Activated T-cell treated with anti-CD3 and anti-CD28 coated beads for 48 hours (primary cell): ENCODE data around the gene GNAI2.
"Not testable (repeated sequence)": the region's sequence is repeated elsewhere in the genome, so short reads cannot be mapped to it uniquely, and the experiment has no call there.

ENCODE experiments used
- DNase-seq: peaks from one replicate; pipeline ENCODE4 v3.0.0-alpha.2; 2020; ENCODE audit warnings: low read depth

The GNAI2 gene

GRCh38 chr3:50204804-50205412 lies 31.1 kb upstream of the GNAI2 start, which contains the start of gene SLC38A3:
Gene SLC38A3 (plus strand): TSS chr3:50205271. CDS start chr3:50214200, 8,929 bp downstream.
- DNase-seq, result peak; percentile 21

- DNase-seq, result peak; percentile 31
These were observed 30.4 kb upstream of the GNAI2 start for GRCh38 chr3:50205413-50206276.

GRCh38 chr3:50207359-50208042 lies 28.5 kb upstream of the GNAI2 start:
- no peak for DNase-seq

GRCh38 chr3:50208677-50209344 lies 27.2 kb upstream of the GNAI2 start:
- DNase-seq, result no peak

GRCh38 chr3:50210176-50210509 lies 25.9 kb upstream of the GNAI2 start:
- DNase-seq, result no peak

GRCh38 chr3:50210510-50211367 lies 25.3 kb upstream of the GNAI2 start:
- no peak for DNase-seq

- not testable (repeated sequence) for DNase-seq
These were observed 24.7 kb upstream of the GNAI2 start for GRCh38 chr3:50211368-50211717.

GRCh38 chr3:50211930-50212329 lies 24.1 kb upstream of the GNAI2 start:
- DNase-seq, result no peak

- DNase-seq, result no peak
These were observed 23.5 kb upstream of the GNAI2 start for GRCh38 chr3:50212502-50212901.

- no peak for DNase-seq
These were observed 23.0 kb upstream of the GNAI2 start for GRCh38 chr3:50212971-50213370.

GRCh38 chr3:50213373-50213772 lies 22.6 kb upstream of the GNAI2 start:
- no peak for DNase-seq

- DNase-seq, result no peak
These were observed 21.2 kb upstream of the GNAI2 start for GRCh38 chr3:50214824-50215223.

GRCh38 chr3:50215529-50215928 lies 20.5 kb upstream of the GNAI2 start:
- no peak for DNase-seq

- DNase-seq, result no peak
These were observed 18.3 kb upstream of the GNAI2 start for GRCh38 chr3:50217681-50218080.

- no peak for DNase-seq
These were observed 17.6 kb upstream of the GNAI2 start for GRCh38 chr3:50218448-50218847.

- no peak for DNase-seq
These were observed 16.7 kb upstream of the GNAI2 start for GRCh38 chr3:50219285-50219684.

GRCh38 chr3:50220109-50220508 lies 15.9 kb upstream of the GNAI2 start:
- no peak for DNase-seq

GRCh38 chr3:50221051-50221410 lies 15.0 kb upstream of the GNAI2 start:
- no peak for DNase-seq

GRCh38 chr3:50221411-50222168 lies 14.4 kb upstream of the GNAI2 start:
- no peak for DNase-seq

GRCh38 chr3:50222169-50222528 lies 13.9 kb upstream of the GNAI2 start:
- no peak for DNase-seq

GRCh38 chr3:50224639-50225038 lies 11.4 kb upstream of the GNAI2 start:
- DNase-seq, result no peak
